Measurements from ENCODE around the gene WIPF2.

DNA sequence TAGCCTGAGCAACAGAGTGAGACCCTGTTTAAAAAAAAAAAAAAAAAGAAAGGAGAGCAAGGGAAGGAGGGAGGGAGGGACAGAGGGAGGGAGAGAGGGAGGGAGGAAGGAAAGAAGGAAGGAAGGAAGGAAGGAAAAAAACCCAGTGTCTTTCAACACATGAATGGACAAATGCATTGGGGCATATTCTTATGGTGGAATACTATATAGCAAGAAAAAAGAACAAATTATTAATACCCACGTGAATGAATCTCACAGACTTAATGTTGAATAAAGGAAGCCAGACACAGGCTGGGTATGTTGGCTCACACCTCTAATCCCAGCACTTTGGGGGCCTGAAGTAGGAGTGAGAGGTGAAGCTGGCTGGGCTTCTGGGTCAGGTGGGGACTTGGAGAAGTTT lies 21.6 kb upstream of the WIPF2 start:
- TF ChIP-seq, protein P1, sequence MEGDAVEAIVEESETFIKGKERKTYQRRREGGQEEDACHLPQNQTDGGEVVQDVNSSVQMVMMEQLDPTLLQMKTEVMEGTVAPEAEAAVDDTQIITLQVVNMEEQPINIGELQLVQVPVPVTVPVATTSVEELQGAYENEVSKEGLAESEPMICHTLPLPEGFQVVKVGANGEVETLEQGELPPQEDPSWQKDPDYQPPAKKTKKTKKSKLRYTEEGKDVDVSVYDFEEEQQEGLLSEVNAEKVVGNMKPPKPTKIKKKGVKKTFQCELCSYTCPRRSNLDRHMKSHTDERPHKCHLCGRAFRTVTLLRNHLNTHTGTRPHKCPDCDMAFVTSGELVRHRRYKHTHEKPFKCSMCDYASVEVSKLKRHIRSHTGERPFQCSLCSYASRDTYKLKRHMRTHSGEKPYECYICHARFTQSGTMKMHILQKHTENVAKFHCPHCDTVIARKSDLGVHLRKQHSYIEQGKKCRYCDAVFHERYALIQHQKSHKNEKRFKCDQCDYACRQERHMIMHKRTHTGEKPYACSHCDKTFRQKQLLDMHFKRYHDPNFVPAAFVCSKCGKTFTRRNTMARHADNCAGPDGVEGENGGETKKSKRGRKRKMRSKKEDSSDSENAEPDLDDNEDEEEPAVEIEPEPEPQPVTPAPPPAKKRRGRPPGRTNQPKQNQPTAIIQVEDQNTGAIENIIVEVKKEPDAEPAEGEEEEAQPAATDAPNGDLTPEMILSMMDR (IDR thresholded peaks at IDR 0.05; ENCODE audit: borderline replicate concordance, extremely low read depth, low read length, poor library complexity, severe bottlenecking), result no peak
- no peak for TF ChIP-seq EZH2 (IDR thresholded peaks at IDR 0.05; ENCODE audit: borderline replicate concordance, low read depth, low read length, severe bottlenecking)
